ENCODE results near the gene ENPP4.
"Not testable (repeated sequence)": the region's sequence is repeated elsewhere in the genome, so short reads cannot be mapped to it uniquely, and the experiment has no call there.

Gene ENPP4

DNA sequence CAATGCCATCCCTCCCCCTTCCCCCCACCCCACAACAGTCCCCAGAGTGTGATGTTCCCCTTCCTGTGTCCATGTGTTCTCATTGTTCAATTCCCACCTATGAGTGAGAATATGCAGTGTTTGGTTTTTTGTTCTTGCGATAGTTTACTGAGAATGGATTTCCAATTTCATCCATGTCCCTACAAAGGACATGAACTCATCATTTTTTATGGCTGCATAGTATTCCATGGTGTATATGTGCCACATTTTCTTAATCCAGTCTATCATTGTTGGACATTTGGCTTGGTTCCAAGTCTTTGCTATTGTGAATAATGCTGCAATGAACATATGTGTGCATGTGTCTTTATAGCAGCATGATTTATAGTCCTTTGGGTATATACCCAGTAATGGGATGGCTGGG is 1.5 kb downstream of the ENPP4 start:
- DNase-seq (ENCODE audit: low spot score): not testable (repeated sequence)

DNA sequence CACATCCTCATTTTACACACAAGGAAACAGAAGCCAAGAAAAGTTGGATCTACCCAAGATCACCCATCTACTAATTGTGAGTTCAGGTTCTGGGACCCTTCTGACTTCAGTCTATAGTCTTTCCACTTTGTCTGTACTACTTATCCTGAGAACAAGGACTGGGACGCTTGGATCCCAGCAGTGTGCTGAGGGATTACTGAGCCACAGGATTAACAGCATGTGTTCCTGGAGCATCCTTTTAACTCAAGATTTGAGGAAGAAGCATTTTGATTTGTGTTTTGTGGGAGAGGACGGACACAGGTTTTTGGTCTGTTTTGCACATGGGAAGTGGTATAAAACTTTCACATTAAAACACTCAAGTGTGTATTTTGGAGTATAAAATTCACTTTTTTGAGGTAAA is 4.4 kb downstream of the ENPP4 start:
- no peak for DNase-seq (ENCODE audit: low spot score)

DNA sequence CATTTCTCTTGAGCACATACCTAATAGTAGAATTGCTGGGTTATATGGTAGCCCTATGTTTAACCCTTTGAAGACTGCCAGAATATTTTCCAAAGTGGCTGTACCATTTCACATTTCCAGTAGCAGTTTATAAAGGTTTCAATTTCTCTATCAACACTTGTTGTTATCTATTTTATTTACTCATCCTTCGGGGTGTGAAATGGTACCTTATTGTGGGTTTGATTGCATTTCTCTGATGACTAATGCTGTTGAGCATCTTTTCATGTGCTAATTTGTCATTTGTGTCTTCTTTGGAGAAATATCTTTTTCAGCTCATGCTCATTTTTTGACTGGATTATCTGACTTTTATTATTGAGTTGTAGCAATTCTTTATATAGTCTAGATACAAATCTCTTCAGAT is 5.4 kb downstream of the ENPP4 start:
- no peak for DNase-seq (ENCODE audit: low spot score)

DNA sequence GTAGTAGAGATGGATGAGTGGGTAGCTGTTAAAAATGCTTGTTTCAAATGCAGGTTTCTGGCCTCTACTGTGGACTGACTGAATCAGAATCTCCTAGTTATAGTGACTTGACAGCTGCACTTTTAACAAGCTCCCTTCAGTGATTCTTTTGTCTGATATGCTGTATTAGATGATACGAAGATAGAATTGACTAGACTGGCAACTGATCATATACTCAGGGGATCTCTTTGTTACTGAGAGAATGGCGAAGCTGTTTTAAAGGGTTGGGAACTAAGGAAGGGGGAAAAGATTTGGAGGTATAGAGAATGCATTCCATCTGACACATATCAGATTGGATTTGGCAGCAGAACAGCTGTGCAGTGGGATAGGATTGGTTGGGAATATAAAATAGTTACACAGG is 7.0 kb downstream of the ENPP4 start:
- no peak for DNase-seq (ENCODE audit: low spot score)

DNA sequence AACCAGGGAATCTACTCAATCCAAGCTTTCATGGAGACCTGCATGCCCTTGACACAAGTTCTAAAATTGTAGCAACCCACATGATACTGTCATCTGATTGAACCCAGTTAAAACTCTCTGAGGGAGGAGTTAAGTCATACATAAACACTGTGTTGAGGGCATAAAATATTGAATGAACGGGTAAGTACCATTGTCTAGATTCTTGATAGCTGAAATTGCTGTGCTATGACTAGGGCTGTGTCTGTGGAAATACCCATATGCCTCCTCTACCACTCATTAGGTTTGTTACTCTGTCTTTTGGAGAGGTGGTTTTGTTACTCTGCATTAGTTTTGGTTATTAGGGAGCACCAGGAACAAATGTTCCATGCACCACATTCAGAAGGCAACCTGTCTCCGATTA is 7.6 kb downstream of the ENPP4 start:
- DNase-seq (ENCODE audit: low spot score): no peak

DNA sequence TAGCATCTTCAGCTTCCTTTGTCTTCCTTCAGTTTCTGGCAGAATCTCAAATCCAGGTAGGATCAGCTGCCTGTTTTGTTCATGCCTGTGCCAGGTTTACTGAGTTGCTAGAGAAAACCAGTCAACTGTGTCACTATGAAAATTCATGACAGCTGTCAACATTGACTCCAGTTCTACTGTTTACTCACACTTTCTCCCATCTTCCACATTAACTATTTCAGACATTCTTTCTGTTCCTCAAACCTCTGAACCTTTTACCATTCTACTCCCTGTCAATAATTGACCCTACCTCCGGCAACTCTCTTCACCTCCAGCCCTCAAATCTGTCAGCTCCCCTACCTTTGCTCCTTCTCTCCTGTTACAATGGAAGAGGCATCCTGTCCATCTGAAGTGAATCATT is 8.5 kb downstream of the ENPP4 start:
- DNase-seq (ENCODE audit: low spot score): no peak

DNA sequence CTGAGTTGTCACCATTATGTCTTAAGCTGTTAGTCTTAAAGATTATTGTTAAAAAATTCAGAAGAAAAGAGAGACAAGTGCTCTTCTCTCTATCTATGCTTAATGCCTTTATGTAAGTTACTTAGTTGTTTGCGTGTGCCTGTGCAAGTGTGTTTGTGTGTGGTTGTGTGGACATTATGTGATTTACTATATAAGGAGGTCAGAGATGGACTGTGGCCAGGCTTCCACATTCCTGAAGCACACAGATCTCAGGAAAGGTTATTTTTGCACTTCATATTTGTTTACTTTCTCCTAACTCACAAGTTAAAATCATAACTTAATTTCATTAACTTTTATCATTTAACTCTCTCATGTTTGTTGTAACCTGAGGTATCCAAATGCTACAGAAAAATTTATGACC is 14.5 kb downstream of the ENPP4 start:
- DNase-seq (ENCODE audit: low spot score): no peak

DNA sequence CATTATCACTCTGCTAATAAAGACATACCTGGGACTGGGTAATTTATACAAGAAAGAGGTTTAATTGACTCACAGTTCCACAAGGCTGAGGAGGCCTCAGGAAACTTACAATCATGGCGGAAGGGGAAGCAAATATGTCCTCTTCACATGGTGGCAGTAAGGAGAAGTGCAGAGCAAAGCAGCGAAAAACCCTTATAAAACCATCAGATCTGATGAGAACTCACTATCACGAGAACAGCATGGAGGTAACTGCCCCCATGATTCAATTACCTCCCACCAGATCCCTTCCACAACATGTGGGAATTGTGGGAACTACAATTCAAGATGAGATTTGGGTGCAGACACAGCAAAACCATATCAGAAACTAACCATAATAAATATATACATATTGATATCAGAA is 19.3 kb downstream of the ENPP4 start:
- DNase-seq (ENCODE audit: low spot score): not testable (repeated sequence)

DNA sequence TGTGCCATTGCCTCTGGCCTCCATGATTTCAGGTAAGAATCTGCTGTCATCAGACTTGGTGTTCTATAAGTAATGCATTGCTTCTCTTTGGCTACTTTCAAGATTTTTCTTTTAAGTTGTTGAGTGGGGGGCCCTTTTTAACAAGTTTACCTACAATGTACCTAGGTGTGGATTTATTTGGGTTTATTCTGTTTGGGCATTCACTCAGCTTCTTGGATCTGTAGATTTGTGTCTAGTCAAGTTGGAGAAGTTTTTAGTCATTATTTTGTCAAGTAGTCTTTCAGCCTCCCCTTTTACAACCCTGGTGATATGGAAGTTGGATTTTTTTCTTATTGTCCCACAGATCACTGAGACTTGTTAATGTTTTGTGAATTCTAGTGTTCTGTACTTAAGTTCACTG is 26.9 kb downstream of the ENPP4 start:
- no peak for DNase-seq (ENCODE audit: low spot score)

DNA sequence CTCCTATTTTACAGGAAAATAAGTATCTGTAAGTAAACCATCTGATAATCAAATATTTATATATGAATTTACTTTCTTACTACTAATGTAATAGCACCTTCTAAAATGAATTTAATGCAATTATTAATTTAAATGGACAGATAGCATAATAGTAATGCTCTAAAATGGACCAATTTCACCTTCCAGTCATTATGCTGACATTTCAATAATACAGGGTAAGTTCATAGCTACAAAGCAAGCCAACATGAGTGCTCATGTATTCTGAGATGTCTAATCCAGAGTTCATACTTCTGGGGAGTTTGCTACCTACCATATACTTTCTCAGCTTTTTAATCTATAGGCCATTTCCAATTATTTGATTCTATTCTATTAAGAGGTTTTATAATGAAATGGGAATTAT is 29.4 kb downstream of the ENPP4 start:
- DNase-seq (ENCODE audit: low spot score): no peak

DNA sequence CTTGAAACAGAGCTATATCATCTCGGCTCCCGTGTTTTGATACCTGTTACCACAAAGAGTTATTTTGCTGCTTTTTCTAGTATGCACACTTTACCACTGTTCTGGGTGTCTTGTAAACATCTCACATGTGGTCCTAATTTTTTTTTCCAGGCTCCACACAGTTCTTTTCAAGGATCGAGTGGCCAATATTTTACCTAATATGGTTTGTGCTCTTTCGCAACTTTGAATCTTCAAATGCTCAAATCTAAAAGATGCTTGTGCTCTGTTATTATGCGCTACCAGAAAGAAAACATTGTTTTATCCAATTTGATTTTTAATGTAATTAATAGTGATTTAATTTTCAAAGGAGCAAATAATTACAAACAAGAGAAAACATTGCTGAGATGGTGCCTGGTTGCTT is 30.3 kb downstream of the ENPP4 start:
- DNase-seq (ENCODE audit: low spot score): no peak

DNA sequence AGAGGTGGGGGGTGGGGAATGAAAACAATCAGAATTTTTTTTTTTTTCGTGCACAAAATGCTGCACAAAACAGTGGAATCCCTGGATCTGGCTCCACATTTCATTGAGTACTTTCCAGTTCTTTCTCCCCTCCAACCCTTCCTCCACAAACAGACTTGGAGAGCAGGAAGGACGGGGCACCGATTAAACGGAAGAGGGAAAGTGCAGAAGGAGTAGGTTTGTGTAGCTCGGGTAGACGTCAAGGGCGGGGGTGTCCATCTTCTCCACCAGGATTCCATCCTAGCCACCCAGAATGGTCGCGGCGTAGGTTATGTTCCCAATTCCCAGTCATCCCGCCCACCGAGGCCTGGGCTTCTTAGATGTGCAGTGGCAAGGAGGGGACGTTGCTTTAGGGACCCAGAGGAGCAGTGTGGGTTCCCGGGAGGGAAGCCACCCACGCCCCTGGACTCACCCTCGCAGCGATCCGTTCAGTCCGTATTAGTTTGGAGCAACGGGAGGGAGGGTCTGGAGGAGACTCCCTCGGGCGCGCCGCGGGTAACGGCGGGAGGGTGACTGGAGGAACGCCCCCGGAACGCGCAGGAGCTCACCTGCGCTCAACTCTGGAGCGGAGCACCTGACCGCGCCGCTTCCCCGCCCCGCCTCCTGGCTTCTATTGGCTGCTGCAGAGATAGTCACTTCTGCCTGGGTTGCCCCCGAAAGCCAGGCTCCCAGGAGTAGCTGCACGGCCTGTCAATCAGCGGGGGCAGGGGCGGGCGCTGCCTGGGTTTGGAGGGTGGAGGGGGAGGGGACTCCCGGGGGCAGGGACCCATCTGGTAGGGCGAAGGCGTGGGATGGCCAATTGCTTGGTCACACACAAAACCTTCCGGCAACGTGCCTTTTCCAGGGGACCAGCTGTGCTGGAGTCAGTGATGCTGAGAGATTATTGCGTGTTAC is 40.8 kb downstream of the ENPP4 start, which contains the start of gene ENPP5:
ENPP5 (minus strand) TSS at position 624 of the 933 bp plus-strand sequence. CDS start 2,718 bp downstream, outside the sequence.
- no peak for DNase-seq (ENCODE audit: low spot score)

DNA sequence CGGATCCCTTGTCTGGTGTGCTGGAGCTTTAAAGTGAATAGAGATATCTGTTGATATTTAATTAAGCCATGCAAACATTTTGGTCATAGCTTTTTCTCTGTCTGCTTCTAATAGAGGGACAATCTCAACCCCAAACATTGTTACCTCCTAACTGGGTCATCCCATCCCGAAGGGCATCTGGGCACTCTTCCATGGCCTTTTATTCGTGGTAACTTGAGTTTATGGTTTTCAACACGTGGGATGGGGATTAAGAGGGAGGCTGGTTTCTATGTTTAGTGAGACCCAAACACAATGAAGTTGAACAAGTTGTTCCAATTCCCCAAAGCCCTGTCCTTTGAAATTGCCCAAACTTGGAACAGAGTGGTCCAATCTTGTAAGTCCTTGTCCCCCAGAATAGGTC is 42.4 kb downstream of the ENPP4 start:
- DNase-seq (ENCODE audit: low spot score): no peak

DNA sequence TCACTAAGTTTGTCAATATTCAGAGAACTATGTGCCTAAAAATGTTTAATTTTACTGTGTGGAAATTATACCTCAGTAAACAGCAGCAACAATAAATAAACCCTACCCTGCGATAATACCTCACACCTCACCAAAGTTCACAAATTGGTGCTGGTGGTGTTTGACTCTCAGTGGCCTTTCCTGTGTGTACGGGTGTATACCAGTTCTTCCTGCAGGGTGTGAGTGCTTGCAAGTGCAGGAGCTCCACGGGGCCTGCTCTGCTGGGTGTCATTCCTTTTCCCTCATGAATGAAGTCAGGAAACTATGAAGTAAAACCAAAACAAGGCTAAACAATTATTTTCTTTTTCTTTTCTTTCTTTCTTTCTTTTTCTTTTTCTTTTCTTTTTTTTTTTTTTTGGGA is 45.1 kb downstream of the ENPP4 start:
- no peak for DNase-seq (ENCODE audit: low spot score)

DNA sequence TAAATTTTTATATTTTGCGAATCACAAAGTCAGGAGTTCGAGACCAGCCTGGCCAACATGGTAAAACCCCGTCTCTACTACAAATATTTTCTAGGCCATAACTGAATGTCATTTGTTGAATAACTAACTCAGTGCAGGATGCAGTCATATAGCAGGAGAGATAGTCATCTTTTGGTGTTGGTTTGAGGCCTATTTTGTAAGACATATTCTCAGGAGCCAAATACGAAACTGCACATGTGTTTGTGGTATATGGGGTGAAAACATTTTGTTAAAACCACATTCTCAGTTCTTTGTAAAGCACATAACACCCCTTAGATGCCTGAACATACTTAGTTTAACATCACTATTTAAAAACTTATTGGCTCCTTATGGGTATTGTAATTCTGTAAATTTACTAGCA is 45.7 kb downstream of the ENPP4 start:
- no peak for DNase-seq (ENCODE audit: low spot score)

DNA sequence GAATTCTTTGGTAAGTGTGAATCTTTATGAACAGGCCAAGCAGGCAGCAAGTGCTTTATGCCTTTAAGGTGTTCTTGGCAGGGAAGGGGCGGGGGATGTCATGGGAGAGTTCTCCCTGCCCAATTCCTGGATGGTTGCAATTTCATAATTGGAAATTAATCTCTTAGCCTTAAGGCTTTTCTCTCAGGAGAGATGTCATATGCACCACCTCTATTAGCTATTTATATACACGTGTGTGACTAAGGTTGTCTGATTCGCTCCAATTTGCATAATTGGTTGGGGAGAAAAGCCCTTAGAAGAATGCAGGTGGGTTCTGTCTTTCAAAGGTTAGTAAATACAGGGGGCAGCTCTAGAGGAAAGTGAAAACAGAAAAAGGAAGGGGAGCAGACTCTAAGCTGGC is 46.2 kb downstream of the ENPP4 start:
- no peak for DNase-seq (ENCODE audit: low spot score)

DNA sequence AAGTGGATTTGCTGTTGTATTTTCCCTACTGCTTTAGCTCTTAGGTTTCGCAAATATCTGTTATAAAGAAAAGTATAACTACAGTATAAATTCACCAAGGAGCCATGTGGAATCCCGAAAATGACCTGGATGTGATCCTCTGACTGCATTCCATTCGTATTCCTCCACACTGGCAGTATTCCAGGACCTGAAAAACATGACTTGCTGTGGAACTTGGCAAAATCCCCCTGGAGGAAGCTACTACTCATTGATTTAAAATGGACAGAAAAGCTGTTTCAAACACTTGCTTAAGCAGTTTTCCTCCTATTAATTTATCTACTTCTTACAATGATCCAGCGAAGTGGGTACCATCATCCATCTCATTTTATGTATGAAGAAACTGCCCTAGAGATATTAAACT is 54.3 kb downstream of the ENPP4 start:
- DNase-seq (ENCODE audit: low spot score): peak; percentile 30

DNA sequence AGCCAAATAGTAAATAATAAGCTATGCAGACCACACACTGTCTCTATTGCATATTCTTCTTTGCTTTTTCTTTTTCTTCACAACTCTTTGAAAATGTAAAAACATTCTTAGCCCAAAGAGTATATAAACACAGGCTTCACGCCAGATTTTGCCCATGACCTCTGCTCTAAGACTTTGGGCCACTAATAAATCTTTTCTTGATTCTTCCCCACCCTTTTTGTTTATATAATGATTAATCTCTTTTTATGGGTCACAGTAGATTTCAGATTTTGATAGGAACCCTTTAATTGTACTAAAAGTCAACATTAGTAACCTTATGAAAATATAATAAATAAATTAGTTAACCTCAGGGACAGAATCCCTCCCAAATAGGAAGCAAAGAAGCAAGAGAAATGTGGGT is 56.8 kb downstream of the ENPP4 start:
- DNase-seq (ENCODE audit: low spot score): no peak

DNA sequence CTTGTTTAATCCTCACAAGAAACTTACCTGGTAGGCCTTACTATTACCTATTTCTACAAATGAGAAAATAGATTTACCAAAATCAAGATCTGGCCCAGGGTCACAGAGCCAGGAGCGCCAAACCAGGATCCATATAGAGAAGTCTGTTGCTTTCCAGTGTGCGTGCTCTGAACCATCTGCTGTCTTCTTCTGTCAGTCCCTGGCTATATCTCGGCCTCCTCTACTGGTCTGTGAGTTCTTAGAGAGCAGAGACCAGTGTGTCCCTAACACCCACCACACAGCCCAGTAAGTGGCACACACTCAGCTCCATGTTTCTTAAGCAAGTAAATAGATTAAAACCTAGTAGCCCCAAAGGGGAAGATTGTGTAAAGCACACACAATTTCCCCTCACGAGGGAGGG is 59.9 kb downstream of the ENPP4 start:
- DNase-seq (ENCODE audit: low spot score): no peak

DNA sequence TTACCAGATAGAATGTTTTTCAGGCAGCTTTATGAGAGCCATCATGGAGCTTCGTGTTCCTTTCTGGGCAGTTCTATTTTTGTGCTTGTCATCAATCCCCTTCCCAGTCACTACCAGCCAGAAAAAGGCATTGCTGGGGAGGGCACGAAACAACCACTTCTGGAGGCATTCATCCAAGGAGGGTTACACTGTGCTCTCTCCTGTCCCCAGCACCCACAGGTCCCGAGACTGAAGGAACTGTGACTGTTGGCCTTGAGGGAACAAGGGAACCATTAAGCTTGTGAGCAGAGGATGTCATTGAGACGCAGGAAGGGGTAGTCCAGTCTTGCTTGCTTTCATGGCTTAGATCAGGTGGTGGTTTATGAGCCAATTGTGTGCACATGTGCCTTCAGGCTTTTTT is 61.1 kb downstream of the ENPP4 start:
- no peak for DNase-seq (ENCODE audit: low spot score)

DNA sequence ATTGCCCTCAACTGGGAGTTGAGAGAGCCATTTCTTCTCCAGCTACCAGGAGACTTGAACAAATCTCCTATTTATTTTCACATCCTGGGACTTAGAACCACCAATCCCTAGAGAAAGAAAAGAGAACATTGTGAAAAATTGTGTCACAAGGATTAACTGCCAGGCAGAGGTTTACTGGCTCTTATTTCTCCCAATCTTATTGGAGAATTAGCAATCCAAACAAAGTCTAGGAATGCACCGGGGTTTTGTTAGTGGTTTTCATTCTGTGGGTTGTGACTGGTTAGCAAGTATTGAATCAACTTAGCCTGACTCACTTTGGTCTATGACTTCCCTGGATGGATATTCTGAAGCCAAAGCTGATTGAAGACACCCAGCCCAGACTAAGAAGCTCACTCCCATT is 62.2 kb downstream of the ENPP4 start:
- no peak for DNase-seq (ENCODE audit: low spot score)
